K562 (cell line): ENCODE data around the gene ASB6. TPM values are rescaled to one million over a fixed set of nuclear protein-coding genes. Genes with fewer than 3 reads are reported as not detected.
A peak's percentile ranks its signal among the peaks of the same experiment; 100 is the strongest.

ENCODE experiments used
- BCL6 ChIP-seq: fragments of 250-450 bp; sonication (Bioruptor Pico); IDR thresholded peaks from 2 replicates; pipeline ENCODE4 v1.4.0; 2020
- CBFA2T2 ChIP-seq: fragments of 450-650 bp; conservative IDR thresholded peaks from 2 replicates; pipeline ENCODE4 v1.6.1; 2017; ENCODE audit warnings: mild to moderate bottlenecking
- CHD1 ChIP-seq: fragments of 200-600 bp; sonication (generic); IDR thresholded peaks from one replicate; pipeline ENCODE4 v1.6.1; 2012; ENCODE audit warnings: mild to moderate bottlenecking, moderate library complexity, low read length, inconsistent platforms
- CXXC5 ChIP-seq: fragments of 250-450 bp; sonication (Bioruptor Pico); IDR thresholded peaks from 2 replicates; pipeline ENCODE4 v1.8.0; 2022; ENCODE audit warnings: inconsistent platforms, mild to moderate bottlenecking, moderate library complexity
- ELF1 ChIP-seq: fragments of 200-800 bp; sonication (Bioruptor generic); IDR thresholded peaks from 2 replicates; pipeline ENCODE4 v1.6.1; 2016; ENCODE audit warnings: missing genetic modification characterization, missing compliant biosample characterization
- KAT2B ChIP-seq: IDR thresholded peaks from one replicate; pipeline ENCODE4 v1.6.1; 2012; ENCODE audit warnings: low read depth, mild to moderate bottlenecking, control low read depth, inconsistent platforms, low read length, moderate library complexity
- MEIS2 ChIP-seq: fragments of 450-650 bp; IDR thresholded peaks from 2 replicates; pipeline ENCODE4 v1.6.1; 2014; ENCODE audit warnings: mild to moderate bottlenecking; ENCODE audit not compliant: partially characterized antibody
- NR2F6 ChIP-seq: fragments of 450-650 bp; formaldehyde crosslinking; IDR thresholded peaks from 2 replicates; pipeline ENCODE4 v1.4.0; 2020; ENCODE audit warnings: mild to moderate bottlenecking
- SLC30A9 ChIP-seq: fragments of 250-450 bp; sonication (Bioruptor Pico); IDR thresholded peaks from 2 replicates; pipeline ENCODE4 v1.8.0; 2022; ENCODE audit warnings: mild to moderate bottlenecking, moderate library complexity
- SMARCB1 ChIP-seq: IDR thresholded peaks from 2 replicates; pipeline ENCODE4 v1.6.1; 2011; ENCODE audit warnings: improper control_type of control experiment, low read depth; ENCODE audit not compliant: insufficient read length
- ZC3H11A ChIP-seq: IDR thresholded peaks from 2 replicates; pipeline ENCODE4 v1.6.1; 2012; ENCODE audit warnings: low read depth, low read length, improper control_type of control experiment
- ZC3H8 ChIP-seq: fragments of 450-650 bp; IDR thresholded peaks from 2 replicates; pipeline ENCODE4 v1.6.1; 2017
- ZNF133 ChIP-seq: fragments of 250-450 bp; sonication (Bioruptor Pico); IDR thresholded peaks from 2 replicates; pipeline ENCODE4 v1.4.0; 2020; ENCODE audit warnings: mild to moderate bottlenecking
- ZNF217 ChIP-seq: sonication (generic); formaldehyde crosslinking; IDR thresholded peaks from 2 replicates; pipeline ENCODE4 v1.8.0; 2022; ENCODE audit warnings: mild to moderate bottlenecking, missing genetic modification reagents
- ZNF695 ChIP-seq: fragments of 450-650 bp; formaldehyde crosslinking; IDR thresholded peaks from 2 replicates; pipeline ENCODE4 v1.4.0; 2020; ENCODE audit warnings: mild to moderate bottlenecking, moderate library complexity
- ZZZ3 ChIP-seq: fragments of 450-650 bp; IDR thresholded peaks from 2 replicates; pipeline ENCODE4 v1.6.1; 2016; ENCODE audit warnings: antibody characterized with exemption, mild to moderate bottlenecking, moderate library complexity
- polyA plus RNA-seq, 8 experiments: library from polyadenylated mRNA; depleted of rRNA in 4 of 8; stranded (reverse) in 5 of 8; unstranded in 3 of 8; fragments of >200 nt; fragmentation: Nextera tagmentation in 2 of 8; fragmentation: Illumina TruSeq in 1 of 8; extraction: Ambion mirVana in 2 of 8; extraction: Trizol in 1 of 8; gene quantifications; 2 replicates each; pipeline versions ENCODE4 v1.2.1 to v1.2.3, GENCODE V29; 2011 to 2014; ENCODE audit warnings: inconsistent platforms in 1 of 8, missing spikeins in 1 of 8
- total RNA-seq, 7 experiments: library from RNA; depleted of rRNA in 6 of 7; stranded (reverse); fragments of >200 nt in 6 of 7; fragmentation: Illumina TruSeq in 2 of 7; extraction: Trizol in 2 of 7; gene quantifications; 2 replicates each; pipeline versions ENCODE4 v1.2.1 to v1.2.3, GENCODE V29; 2011 to 2021; ENCODE audit warnings: low replicate concordance in 1 of 7
- TF ChIP-seq, protein P1 (sequence below): fragments of 450-650 bp; formaldehyde crosslinking; IDR thresholded peaks from 2 replicates; pipeline ENCODE4 v1.4.0; 2020; ENCODE audit warnings: mild to moderate bottlenecking
- TF ChIP-seq, protein P2 (sequence below): fragments of 250-450 bp; sonication (Bioruptor Pico); IDR thresholded peaks from 2 replicates; pipeline ENCODE4 v1.4.0; 2020; ENCODE audit warnings: mild to moderate bottlenecking, moderate library complexity
- TF ChIP-seq, protein P3 (sequence below): conservative IDR thresholded peaks from 2 replicates; pipeline ENCODE4 v1.6.1; 2011; ENCODE audit warnings: low read depth, mild to moderate bottlenecking, low read length; ENCODE audit not compliant: control insufficient read depth
- TF ChIP-seq, protein P4 (sequence below): IDR thresholded peaks from 2 replicates; pipeline ENCODE4 v1.6.1; 2016; ENCODE audit warnings: missing genetic modification characterization, missing compliant biosample characterization
- TF ChIP-seq, protein P5 (sequence below): fragments of 250-450 bp; sonication (Bioruptor Pico); IDR thresholded peaks from 2 replicates; pipeline ENCODE4 v1.5.0; 2021
- TF ChIP-seq, protein P6 (sequence below), 2 experiments: fragments of 450-650 bp; IDR thresholded peaks; 2 replicates each; pipeline ENCODE4 v1.6.1; 2016

ASB6 gene
- total and polyA plus RNA-seq, 9 of the 15 experiments (the other 6 are each of a cell fraction or from before 2014, with no cell fraction given): 0.92 to 17.8 (median 11.3) TPM

DNA sequence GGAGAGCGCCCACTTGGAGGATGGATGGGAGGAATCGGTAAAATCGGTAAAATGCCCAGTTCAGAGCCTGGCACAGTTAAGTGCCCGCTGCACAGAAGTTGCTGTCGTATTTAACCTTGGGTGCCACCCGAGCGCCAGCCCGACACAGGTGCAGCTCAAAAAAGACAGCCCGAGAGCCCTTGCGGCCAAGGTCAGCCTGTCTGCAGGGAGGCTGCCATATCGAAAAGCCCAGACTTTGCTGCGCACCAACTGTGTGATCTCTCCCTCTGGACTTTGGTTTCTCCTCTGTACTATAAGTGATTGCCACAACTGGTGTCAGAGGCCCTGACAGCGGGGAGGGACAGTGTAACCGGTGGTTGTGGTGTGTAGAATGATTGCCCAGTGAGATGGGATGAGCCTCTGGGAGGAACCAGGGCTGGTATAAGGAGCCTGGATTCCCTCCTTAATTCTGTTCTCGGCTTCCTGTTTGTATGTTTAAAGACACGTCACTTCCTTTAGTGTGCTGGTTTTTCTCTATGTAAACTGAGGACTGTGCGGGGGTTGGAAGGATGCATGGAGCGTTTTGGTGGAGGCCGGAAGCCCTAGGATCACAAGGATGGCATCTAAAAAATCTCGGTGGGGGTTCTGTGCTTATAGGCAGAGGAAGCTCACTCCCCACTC is 15.2 kb downstream of the ASB6 start (continued):
- TF ChIP-seq, protein P1, sequence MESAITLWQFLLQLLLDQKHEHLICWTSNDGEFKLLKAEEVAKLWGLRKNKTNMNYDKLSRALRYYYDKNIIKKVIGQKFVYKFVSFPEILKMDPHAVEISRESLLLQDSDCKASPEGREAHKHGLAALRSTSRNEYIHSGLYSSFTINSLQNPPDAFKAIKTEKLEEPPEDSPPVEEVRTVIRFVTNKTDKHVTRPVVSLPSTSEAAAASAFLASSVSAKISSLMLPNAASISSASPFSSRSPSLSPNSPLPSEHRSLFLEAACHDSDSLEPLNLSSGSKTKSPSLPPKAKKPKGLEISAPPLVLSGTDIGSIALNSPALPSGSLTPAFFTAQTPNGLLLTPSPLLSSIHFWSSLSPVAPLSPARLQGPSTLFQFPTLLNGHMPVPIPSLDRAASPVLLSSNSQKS (CRISPR knock-in tag): no peak
- no peak for TF ChIP-seq KAT2B
- TF ChIP-seq SLC30A9 (CRISPR knock-in tag): no peak
- no peak for TF ChIP-seq BCL6 (CRISPR knock-in tag)
- TF ChIP-seq ZNF217 (CRISPR knock-in tag): no peak
- TF ChIP-seq, protein P2, sequence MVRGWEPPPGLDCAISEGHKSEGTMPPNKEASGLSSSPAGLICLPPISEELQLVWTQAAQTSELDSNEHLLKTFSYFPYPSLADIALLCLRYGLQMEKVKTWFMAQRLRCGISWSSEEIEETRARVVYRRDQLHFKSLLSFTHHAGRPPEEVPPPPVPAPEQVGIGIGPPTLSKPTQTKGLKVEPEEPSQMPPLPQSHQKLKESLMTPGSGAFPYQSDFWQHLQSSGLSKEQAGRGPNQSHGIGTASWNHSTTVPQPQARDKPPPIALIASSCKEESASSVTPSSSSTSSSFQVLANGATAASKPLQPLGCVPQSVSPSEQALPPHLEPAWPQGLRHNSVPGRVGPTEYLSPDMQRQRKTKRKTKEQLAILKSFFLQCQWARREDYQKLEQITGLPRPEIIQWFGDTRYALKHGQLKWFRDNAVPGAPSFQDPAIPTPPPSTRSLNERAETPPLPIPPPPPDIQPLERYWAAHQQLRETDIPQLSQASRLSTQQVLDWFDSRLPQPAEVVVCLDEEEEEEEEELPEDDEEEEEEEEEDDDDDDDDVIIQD (CRISPR knock-in tag): no peak
- no peak for TF ChIP-seq ZNF695 (CRISPR knock-in tag)
- TF ChIP-seq ZNF133: no peak
- peak; percentile 52; the same call in 1 of the 2 replicates for TF ChIP-seq ELF1
- peak; percentile 71 for TF ChIP-seq CHD1
- TF ChIP-seq, protein P3, sequence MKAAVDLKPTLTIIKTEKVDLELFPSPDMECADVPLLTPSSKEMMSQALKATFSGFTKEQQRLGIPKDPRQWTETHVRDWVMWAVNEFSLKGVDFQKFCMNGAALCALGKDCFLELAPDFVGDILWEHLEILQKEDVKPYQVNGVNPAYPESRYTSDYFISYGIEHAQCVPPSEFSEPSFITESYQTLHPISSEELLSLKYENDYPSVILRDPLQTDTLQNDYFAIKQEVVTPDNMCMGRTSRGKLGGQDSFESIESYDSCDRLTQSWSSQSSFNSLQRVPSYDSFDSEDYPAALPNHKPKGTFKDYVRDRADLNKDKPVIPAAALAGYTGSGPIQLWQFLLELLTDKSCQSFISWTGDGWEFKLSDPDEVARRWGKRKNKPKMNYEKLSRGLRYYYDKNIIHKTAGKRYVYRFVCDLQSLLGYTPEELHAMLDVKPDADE: no peak
- TF ChIP-seq ZZZ3: no peak
- TF ChIP-seq MEIS2: no peak
- TF ChIP-seq ZC3H11A: no peak
- TF ChIP-seq, protein P4, sequence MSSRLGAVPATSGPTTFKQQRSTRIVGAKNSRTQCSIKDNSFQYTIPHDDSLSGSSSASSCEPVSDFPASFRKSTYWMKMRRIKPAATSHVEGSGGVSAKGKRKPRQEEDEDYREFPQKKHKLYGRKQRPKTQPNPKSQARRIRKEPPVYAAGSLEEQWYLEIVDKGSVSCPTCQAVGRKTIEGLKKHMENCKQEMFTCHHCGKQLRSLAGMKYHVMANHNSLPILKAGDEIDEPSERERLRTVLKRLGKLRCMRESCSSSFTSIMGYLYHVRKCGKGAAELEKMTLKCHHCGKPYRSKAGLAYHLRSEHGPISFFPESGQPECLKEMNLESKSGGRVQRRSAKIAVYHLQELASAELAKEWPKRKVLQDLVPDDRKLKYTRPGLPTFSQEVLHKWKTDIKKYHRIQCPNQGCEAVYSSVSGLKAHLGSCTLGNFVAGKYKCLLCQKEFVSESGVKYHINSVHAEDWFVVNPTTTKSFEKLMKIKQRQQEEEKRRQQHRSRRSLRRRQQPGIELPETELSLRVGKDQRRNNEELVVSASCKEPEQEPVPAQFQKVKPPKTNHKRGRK (tag): no peak
- no peak for TF ChIP-seq CBFA2T2
- no peak for TF ChIP-seq ZC3H8
- no peak for TF ChIP-seq NR2F6
- TF ChIP-seq SMARCB1: no peak
- TF ChIP-seq, protein P5, sequence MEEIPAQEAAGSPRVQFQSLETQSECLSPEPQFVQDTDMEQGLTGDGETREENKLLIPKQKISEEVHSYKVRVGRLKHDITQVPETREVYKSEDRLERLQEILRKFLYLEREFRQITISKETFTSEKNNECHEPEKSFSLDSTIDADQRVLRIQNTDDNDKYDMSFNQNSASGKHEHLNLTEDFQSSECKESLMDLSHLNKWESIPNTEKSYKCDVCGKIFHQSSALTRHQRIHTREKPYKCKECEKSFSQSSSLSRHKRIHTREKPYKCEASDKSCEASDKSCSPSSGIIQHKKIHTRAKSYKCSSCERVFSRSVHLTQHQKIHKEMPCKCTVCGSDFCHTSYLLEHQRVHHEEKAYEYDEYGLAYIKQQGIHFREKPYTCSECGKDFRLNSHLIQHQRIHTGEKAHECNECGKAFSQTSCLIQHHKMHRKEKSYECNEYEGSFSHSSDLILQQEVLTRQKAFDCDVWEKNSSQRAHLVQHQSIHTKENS (CRISPR knock-in tag): no peak
- TF ChIP-seq, protein P6, sequence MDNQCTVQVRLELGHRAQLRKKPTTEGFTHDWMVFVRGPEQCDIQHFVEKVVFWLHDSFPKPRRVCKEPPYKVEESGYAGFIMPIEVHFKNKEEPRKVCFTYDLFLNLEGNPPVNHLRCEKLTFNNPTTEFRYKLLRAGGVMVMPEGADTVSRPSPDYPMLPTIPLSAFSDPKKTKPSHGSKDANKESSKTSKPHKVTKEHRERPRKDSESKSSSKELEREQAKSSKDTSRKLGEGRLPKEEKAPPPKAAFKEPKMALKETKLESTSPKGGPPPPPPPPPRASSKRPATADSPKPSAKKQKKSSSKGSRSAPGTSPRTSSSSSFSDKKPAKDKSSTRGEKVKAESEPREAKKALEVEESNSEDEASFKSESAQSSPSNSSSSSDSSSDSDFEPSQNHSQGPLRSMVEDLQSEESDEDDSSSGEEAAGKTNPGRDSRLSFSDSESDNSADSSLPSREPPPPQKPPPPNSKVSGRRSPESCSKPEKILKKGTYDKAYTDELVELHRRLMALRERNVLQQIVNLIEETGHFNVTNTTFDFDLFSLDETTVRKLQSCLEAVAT (IDR thresholded peaks at IDR 0.05): no peak
- TF ChIP-seq CXXC5 (CRISPR knock-in tag): no peak
